Kidney epithelial cell (primary cell): ENCODE results near the gene SAMSN1. TPM values are rescaled to one million over a fixed set of nuclear protein-coding genes. Genes with fewer than 3 reads are reported as not detected.

ENCODE experiments used
- DNase-seq: peaks from one replicate; pipeline ENCODE4 v3.0.0-alpha.2; 2010; ENCODE audit warnings: low read depth
- H3K27me3 ChIP-seq: 2 replicates; pipeline ENCODE4 v1.6.0; 2011; ENCODE audit warnings: low read length; ENCODE audit not compliant: control insufficient read depth, insufficient read depth
- H3K36me3 ChIP-seq: 2 replicates; pipeline ENCODE4 v1.5.1; 2011; ENCODE audit warnings: low read length; ENCODE audit not compliant: control insufficient read depth, insufficient read depth
- H3K4me3 ChIP-seq: 2 replicates; pipeline ENCODE4 v1.5.1; 2011; ENCODE audit warnings: low read depth, mild to moderate bottlenecking, control low read depth, low read length
- CTCF ChIP-seq: IDR thresholded peaks from 2 replicates; pipeline ENCODE4 v1.5.1; 2011; ENCODE audit warnings: mild to moderate bottlenecking, moderate library complexity, low read length, control low read depth, inconsistent platforms; ENCODE audit not compliant: insufficient read depth, poor library complexity, severe bottlenecking
- total RNA-seq: library from RNA; depleted of rRNA; stranded (reverse); fragments of >200 nt; gene quantifications from 2 replicates; pipeline ENCODE4 v1.2.3, GENCODE V29; 2015

The SAMSN1 gene
- total RNA-seq, 1 donor from 2014 or later: 0.04 TPM

- H3K27me3 ChIP-seq: no peaks in the 10 kb centered on the region
- H3K36me3 ChIP-seq: no peaks in the 10 kb centered on the region
- no peak for DNase-seq
- H3K4me3 ChIP-seq: no peak overlapping the region
- no peak for TF ChIP-seq CTCF
Observed at GRCh38 chr21:14451546-14451945, 94.6 kb downstream of the SAMSN1 start.

- TF ChIP-seq CTCF: no peak
- H3K27me3 ChIP-seq: no peaks in the 10 kb centered on the region
- DNase-seq: no peak
- no peak overlapping the region for H3K4me3 ChIP-seq
- no peaks in the 10 kb centered on the region for H3K36me3 ChIP-seq
Observed at GRCh38 chr21:14448784-14449183, 97.3 kb downstream of the SAMSN1 start.

- Histone ChIP-seq H3K36me3 (no peaks in the 10 kb centered on the region), H3K27me3 (no peaks in the 10 kb centered on the region), H3K4me3 (no peak overlapping the region)
- no peak for TF ChIP-seq CTCF
- DNase-seq: no peak
Observed at GRCh38 chr21:14438211-14438610, 107.9 kb downstream of the SAMSN1 start.

- Histone ChIP-seq H3K4me3 (no peak overlapping the region), H3K36me3 (no peaks in the 10 kb centered on the region), H3K27me3 (no peaks in the 10 kb centered on the region)
- no peak for TF ChIP-seq CTCF
- no peak for DNase-seq
Observed at GRCh38 chr21:14435423-14435822, 110.7 kb downstream of the SAMSN1 start.

Other genes with a start within 250 kb of the SAMSN1 start
- 82.7 and 87.6 TPM in 2 replicates for gene HSPA13, start 163.2 kb downstream of the SAMSN1 start, total RNA-seq